NCI-H82 treated with DMSO at 0.1 percent for 48 hours (cell line): ENCODE measurements around the gene ISOC2.

Source experiments
- DNase-seq: peaks from one replicate; lab custom pipeline; 2025; ENCODE audit not compliant: unreplicated experiment; lab: John Stamatoyannopoulos, UW

ISOC2 gene

DNA sequence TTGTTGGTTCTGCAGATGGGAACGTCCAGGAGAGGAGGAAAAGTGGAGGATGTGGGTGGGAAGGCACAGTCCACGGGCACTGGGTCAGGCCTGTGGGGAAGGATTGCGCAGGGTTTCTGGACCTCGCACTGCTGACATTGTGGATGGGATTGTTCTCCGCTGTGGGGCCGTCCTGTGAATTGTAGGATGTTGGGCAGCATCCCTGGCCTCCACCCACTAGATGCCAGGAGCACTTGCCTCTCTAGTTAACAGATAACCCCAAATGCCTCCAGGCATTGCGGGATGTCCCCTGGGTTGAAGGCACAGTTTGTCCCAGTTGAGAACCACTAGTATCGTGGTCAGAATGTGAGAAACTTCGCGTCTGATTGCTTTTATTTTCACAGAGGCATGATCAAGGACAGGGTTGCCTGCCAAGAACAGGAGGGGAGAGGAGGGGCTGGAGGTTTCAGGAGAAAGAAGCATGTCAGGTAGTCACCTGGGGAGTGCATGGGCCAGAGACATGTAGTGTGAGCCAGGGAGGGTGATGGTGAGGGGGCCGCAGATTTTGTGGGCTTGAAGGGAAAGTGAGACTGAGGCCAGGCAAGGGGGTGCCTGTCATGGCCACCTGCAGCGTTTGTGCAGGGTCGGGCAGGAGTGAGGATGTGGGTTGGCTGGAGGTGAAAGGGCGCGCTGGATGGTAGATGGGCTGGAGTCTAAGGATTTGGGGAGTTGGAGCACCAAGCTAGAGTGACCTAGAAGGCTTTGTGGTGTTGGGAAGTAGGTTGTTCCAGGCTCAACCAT, 18.2 kb upstream of the ISOC2 start:
- DNase-seq = no peak

DNA sequence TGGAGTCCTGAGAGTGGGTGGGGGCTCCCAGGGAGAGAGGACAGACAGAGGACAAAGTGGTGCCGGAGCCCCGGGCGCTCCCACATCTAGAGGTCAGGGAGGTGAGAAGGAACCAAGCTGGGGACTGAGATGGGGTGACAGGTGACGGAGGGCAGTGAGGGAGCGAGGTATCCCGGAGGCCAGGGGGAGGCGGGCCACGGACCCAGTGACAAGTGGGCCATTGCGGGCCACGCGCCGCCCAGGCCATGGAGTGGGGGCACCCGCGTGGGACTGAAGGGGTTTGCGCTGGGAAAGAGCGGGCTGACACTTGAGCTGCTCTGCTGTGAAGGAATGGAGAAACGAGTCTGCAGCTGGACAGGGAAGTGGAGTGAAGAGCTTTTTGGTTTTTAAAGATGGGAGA, 17.6 kb upstream of the ISOC2 start:
- DNase-seq = no peak

DNA sequence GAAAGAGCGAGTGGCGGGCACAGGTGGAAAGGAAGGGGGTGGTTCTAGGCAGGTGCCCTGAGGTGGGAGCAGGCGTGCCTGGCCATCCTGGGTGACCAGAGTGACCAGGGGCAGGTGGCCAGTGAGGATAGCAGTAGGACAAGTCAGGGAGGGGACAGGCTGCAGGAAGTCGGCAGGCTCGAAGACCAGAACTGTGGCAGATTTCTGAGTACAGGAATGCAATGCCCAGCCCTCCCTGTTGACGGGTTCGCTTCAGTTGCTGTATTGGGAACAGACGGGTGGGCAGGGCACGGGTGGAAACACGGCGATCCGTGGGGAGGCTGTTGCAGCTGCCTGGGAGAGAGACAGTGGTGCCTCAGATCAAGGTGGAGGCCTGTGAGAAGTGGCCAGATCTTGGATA, 16.9 kb upstream of the ISOC2 start:
- DNase-seq = no peak

DNA sequence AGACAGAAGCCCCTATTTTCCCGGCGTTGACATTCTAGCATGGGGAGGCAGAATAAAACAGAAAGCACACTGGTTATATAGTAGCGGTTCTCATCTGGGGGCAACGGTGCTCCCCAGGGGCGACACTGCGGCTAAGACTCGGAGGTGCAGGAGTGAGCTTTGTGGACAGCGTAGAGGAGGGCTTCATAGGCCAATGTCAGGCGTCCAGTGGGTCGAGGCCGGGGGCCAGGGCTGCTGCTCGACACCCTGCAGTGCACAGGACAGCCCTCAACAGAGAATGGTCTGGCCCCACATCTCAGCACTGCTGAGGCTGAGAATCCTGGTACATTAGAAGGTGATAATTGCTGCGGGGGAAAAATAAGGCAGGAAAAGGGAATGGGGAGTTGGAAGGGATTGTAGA, 16.5 kb upstream of the ISOC2 start:
- no peak for DNase-seq

DNA sequence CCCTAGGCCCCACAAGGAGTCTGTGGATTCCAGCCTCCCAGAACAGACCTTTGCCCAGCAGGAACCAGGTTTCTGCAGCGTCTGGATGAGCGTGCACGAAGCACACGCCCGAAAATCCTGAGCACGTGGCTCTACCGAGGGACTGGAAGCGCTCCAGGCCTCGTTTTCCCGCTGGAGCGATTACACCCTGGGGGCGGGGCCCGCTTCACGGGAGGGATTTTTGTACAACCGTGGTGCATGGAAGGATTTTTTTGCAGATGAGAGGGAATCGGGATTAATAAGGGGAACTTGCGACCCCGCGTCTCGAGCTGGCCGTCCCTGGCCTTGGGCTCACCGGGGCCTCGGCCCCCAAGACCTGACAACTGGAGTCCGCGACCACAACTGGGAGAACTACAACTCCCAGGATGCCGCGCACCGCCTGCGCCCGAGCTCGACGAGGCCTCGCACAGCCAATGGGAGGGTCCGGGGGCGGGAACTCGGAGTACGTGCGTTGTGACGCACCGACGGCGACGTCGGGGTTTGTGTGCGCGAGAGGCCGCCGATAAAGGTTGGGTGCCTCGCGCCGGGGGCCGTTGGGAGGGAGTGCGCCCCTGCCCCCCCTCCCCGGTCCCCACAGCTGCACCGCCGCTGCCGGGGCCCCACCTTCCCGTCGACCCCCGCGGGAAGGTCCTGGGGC, 14.8 kb upstream of the ISOC2 start, which contains the start of gene ZNF628:
Gene ZNF628, plus strand, starts transcription at position 518 of the 676 bp plus-strand sequence. CDS start 3,294 bp downstream, outside the sequence.
- peak; percentile 95 for DNase-seq

- DNase-seq = no peak
Observed at GRCh38 chr19:55474269-55475265, 13.1 kb upstream of the ISOC2 start.

- DNase-seq = no peak
Observed at GRCh38 chr19:55473225-55474012, 12.0 kb upstream of the ISOC2 start.

DNA sequence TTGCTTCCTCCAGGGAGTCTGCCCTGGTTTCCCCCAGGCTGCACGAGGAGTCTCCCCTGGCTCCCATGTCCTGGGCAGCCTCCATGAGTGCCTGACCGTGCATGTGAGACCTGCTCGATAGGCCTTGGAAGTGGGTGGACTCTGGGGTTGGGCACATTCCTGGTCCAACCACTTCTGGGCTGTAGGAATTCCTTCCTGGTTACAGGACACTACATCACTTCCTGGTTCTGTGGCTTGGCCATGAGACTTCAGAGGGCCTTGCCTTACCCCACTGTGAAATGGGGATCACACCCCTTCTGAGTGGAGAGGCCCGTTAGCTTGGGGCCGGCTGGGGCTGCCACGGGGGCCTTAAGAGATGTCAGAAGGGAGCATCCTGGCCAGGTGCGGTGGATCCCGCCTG, 11.0 kb upstream of the ISOC2 start:
- DNase-seq = no peak

DNA sequence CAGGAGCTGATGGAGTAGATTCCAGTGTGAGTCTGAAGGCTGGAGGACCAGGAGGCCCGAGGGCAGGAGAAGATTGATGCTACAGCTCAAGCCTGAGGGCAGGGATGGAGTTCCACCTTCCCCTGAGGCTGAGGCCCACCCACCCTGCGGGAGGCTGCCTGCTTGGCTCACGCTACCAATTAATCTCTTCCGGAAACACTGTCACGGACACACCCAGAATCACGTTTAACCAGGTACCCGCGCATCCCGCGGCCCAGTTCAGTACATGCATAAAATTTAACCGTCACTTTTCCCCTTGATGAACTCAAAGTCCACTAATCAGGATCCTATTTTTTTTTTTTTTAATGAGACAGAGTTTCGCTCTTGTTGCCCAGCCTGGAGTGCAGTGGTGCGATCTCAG, 9.8 kb upstream of the ISOC2 start:
- no peak for DNase-seq

DNA sequence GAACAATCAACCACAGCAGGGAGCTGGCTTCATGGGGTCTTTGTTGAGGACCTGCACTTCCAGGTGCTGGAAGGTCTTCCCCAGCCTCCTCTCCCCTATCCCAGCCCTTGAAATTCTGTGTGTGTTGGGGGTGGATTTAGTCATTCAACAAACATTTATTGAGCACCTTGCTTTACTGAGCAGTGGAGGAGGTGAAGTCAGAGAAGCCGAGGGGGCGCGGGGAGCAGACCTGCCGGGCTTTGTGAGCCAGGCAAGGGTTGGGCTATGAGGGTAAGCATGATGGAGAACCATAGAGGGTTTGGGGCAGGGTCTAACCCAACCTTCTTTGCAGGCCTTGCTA, 6.6 kb upstream of the ISOC2 start:
- DNase-seq = no peak

- DNase-seq = no peak
Observed at GRCh38 chr19:55467236-55468053, 6.0 kb upstream of the ISOC2 start.

DNA sequence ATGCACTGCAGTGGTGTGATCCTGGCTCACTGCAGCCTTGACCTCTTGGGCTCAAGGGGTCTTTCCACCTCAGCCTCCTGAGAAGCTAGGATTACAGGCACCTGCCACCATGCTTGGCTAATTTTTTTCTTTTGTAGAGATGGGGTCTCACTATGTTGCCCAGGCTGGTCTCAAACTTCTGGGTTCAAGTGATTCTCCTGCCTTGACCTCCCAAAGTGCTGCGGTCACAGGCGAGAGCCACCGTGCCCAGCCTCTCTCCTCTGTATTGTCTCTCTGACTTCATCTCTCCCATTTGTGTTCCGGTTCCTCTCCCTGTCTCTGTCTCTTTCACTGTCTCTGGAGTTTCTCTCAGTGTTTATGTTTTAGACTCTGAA, 4.8 kb upstream of the ISOC2 start:
- no peak for DNase-seq

DNA sequence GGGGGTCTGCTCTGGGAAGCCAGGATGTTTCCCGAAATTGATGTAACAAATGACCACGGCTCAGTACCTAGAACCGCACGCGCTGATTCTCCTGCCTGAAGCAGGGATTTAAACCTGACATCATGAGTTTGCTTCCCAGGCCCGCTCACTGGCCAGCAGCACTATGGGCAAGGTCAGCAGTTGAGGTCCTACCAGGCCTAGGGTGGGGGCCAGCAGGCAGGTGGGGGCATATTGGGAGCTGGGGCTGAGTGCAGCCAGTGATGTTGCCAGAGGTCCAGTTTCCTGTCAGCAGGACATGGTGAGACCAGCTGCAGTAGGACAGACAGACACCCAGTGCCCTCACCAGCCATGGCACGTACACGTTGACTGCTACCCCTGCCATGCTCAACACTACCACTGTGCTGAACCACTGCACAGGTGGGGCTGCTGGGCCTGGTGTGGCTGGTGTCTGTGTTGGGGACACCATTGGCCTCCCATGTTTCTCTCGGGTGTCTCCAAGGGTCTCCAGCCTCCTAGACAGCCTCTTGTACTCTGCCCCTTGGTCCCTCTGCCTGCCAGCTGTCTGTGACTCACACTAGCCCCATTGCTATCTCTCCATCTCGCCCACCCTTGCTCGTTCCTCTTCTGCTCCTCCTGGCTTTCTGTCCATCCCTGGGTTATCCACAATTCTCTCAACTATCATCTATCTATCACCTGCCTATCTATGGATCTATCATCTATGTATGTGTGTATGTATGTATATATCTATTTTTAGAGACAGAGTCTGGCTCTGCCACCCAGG, 4.2 kb upstream of the ISOC2 start:
- DNase-seq = no peak

DNA sequence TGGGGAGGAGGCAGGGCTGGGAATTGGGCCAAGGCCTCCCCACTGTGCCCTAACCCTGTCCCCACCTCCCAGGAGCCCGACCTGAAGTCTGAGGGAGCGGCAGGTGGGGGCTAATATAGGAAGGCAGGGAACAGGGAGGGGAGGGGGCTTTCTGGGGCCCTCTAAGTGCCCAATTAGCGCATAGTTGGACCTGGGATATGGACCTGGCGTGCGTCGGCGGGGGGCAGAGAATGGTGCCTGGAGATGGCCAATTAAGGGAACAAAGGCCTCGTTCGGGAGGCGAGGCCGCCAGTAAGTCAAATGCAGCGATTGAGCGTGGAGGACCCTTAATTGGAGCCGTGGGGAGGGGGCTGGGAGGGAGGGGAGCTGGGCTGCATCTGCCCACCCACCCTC, 3.2 kb upstream of the ISOC2 start, which contains the start of gene C19orf85:
Gene C19orf85, minus strand, starts transcription at position 90 of the 393 bp plus-strand sequence. CDS start 197 bp downstream, outside the sequence.
- no peak for DNase-seq

DNA sequence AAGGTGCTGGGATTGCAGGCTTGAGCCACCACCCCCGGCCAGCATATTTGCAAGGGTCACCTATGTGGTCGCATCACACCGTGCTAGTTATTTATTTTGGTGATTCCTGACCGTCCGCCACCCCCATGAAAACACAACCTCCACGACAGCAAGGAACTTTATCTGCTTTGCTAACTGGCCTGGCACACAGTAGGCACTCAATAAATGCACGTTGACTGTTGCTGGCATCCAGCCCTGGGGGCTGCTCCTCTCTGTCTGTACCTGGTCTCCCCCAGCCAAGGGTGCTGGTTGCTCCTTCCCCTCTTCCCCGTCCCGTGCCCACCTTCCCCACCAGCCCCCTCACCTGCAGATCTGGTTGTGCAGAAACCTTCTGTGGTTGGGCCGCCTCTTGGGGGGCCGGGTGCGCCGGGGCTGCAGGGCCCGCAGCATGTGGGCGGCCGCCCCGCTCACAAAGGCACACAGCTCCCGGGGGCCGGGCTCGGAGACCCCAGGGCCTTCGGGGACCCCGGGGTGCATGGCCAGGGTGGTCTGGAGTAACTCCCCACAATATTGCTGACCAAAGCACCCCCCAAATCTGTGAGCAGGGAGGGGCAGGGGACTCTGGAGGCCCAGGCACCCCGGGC, 2.7 kb upstream of the ISOC2 start:
- no peak for DNase-seq

DNA sequence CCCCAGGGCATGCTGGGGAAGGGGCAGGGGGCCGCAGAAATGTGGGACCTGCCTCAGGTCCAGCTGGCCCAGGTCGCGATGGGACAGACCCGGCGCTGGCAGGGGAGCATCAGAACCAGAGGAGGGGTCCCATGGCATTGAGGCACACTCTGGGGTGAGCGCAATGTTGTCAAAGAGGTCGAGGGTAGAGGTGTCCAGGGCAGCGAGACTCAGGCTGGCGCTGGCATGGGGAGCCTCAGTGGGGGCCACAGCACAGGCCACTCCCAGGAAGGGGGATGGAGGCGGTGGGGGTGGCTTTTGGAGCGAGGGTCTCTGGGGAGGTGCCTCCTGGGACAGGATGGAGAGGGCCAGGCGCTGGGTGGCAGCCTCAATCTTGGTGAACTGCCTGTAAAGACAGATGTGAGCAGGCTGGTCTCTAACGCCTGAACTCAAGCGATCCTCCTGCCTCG, 2.2 kb upstream of the ISOC2 start:
- no peak for DNase-seq

DNA sequence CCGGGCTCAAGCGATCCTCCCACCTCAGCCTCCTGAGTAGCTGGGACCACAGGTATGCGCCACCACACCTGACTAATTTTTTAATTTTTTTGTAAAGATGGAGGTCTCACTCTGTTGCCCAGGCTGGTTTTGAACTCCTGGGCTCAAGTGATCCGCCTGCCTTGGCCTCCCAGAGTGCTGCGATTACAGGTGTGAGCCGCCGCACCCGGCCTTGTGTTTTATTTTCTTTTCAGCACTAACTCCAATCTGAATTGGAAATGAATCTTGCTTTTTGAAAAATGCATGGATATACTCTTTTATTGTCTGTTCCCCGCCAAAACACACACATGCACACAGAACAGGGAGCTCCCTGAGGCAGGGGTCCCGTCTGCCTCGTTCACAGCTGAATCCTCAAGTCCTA, 1.3 kb upstream of the ISOC2 start:
- DNase-seq = no peak

DNA sequence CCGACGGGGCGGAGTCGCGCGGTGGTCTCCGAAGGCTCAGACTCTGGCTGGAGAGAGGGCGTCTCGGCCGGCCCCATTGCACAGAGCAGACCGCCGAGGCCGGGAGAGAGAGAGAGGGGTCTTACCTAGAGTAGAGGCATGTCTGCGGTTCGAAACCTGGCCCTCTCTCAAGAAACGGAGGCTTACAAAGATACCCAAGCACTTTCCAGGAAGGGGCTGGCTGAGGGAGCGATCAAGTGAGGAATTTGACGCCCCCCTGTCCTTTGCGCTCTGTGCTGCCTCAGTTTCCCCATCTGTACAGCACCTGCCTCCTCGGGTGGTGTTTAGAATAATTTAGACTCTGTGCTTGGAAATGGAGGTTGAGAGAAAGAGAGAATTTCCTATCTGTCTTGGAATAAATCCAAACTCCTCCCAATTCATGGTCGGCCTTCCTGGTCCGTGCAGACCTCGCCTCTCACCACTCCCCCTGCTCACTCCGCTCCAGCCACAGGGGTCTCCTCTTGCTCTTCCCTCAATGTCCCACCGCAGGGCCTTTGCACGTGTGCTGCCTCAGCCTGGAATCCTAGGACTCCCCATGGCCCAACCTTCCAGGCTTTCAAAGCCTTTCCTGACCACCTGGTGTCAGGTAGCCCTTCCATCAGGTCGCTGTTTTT, 658 bp upstream of the ISOC2 start:
- DNase-seq = no peak
